B cell (primary cell): Measurements from ENCODE around the gene RAP2C. TPM values are rescaled to one million over a fixed set of nuclear protein-coding genes. Genes with fewer than 3 reads are reported as not detected.

ENCODE experiments used
- ATAC-seq: fragments of 200-7000 bp; cut with Tn5 transposase; one replicate; pipeline ENCODE4 v1.10.0; 2021; ENCODE audit warnings: low read depth, mild to moderate bottlenecking, moderate number of reproducible peaks, moderate library complexity
- CTCF ChIA-PET: fragments of 350-600 bp; sonication (Branson Sonifier 250); formaldehyde crosslinking; loops from one replicate; lab custom pipeline; 2021; ENCODE audit warnings: antibody characterized with exemption, inconsistent platforms; lab: Charles Lee
- POLR2A ChIA-PET: fragments of 350-600 bp; sonication (Branson Sonifier 250); formaldehyde crosslinking; loops from one replicate; lab custom pipeline; 2021; ENCODE audit warnings: antibody characterized with exemption; lab: Charles Lee
- DNase-seq: peaks from one replicate; pipeline ENCODE4 v3.0.0; 2013
- H2AFZ ChIP-seq: 2 replicates; pipeline ENCODE4 v1.6.1; 2012; ENCODE audit warnings: mild to moderate bottlenecking, low read depth, low read length; ENCODE audit not compliant: insufficient read depth, poor library complexity, severe bottlenecking
- H3K27ac ChIP-seq, 2 donors: 1 replicate in 1 of 2; 2 replicates in 1 of 2; pipeline ENCODE4 v1.5.1; 2012 to 2013; ENCODE audit warnings: low read length in 2 of 2, mild to moderate bottlenecking in 2 of 2, moderate library complexity in 1 of 2
- H3K27me3 ChIP-seq, 4 experiments: fragments of 200-600 bp in 1 of 4; sonication (generic) in 1 of 4; replicated peaks in 1 of 4; 1 replicate in 2 of 4; 2 replicates in 2 of 4; pipeline versions ENCODE4 v1.6.1 to v1.7.0; 2013 to 2016; ENCODE audit warnings: low read length in 3 of 4, mild to moderate bottlenecking in 2 of 4, mixed read lengths in 1 of 4, moderate library complexity in 1 of 4; ENCODE audit not compliant: insufficient read depth in 4 of 4, control insufficient read depth in 3 of 4; ENCODE audit errors: control extremely low read depth in 1 of 4
- H3K36me3 ChIP-seq, 2 experiments: replicated peaks in 1 of 2; 1 replicate in 1 of 2; 2 replicates in 1 of 2; pipeline versions ENCODE4 v1.6.1 to v1.7.1; 2013; ENCODE audit warnings: low read length in 1 of 2; ENCODE audit not compliant: insufficient read depth in 2 of 2, control insufficient read depth in 1 of 2; ENCODE audit errors: control extremely low read depth in 1 of 2, extremely low read depth in 1 of 2
- H3K4me1 ChIP-seq, 2 donors: fragments of 200-600 bp in 1 of 2; sonication (generic) in 1 of 2; 1 replicate in 1 of 2; 2 replicates in 1 of 2; pipeline versions ENCODE4 v1.5.1 to v1.6.1; 2013 to 2017; ENCODE audit warnings: low read length in 2 of 2; ENCODE audit not compliant: control insufficient read depth in 2 of 2, insufficient read depth in 2 of 2
- H3K4me2 ChIP-seq: replicated peaks from 2 replicates; pipeline ENCODE3; 2012; ENCODE audit warnings: mild to moderate bottlenecking, low read depth, low read length; ENCODE audit not compliant: poor library complexity, severe bottlenecking
- H3K4me3 ChIP-seq, 5 experiments: fragments of 200-600 bp in 1 of 5; sonication (generic) in 1 of 5; 1 replicate in 3 of 5; 2 replicates in 2 of 5; pipeline versions ENCODE4 v1.5.1 to v1.7.0; 2011 to 2016; ENCODE audit warnings: low read length in 4 of 5, mild to moderate bottlenecking in 4 of 5, low read depth in 2 of 5, control low read depth in 1 of 5, moderate library complexity in 1 of 5; ENCODE audit not compliant: insufficient read depth in 1 of 5; ENCODE audit errors: control extremely low read depth in 1 of 5, extremely low read depth in 1 of 5
- H3K79me2 ChIP-seq: fragments of 200-600 bp; sonication (generic); one replicate; pipeline ENCODE4 v1.6.0; 2016; ENCODE audit warnings: low read length; ENCODE audit not compliant: control insufficient read depth, insufficient read depth
- H3K9ac ChIP-seq: fragments of 200-600 bp; sonication (generic); 2 replicates; pipeline ENCODE4 v1.6.1; 2017; ENCODE audit warnings: mild to moderate bottlenecking, low read length, moderate library complexity
- H3K9me3 ChIP-seq, 3 donors: one replicate each; pipeline versions ENCODE4 v1.6.1 to v1.7.1; 2013; ENCODE audit warnings: low read length in 2 of 3; ENCODE audit not compliant: control insufficient read depth in 2 of 3, insufficient read depth in 1 of 3; ENCODE audit errors: control extremely low read depth in 1 of 3
- H4K20me1 ChIP-seq: 2 replicates; pipeline ENCODE4 v1.6.0; 2012; ENCODE audit warnings: mild to moderate bottlenecking, low read length; ENCODE audit not compliant: insufficient read depth, control insufficient read depth, poor library complexity, severe bottlenecking
- H3K27ac Mint-ChIP-seq: one replicate; pipeline ENCODE4 v1.8.0; 2021; ENCODE audit warnings: mixed read lengths
- H3K27me3 Mint-ChIP-seq: one replicate; pipeline ENCODE4 v1.8.0; 2021; ENCODE audit warnings: mixed read lengths
- H3K4me1 Mint-ChIP-seq: one replicate; pipeline ENCODE4 v1.8.0; 2021; ENCODE audit warnings: mixed read lengths
- H3K4me3 Mint-ChIP-seq: one replicate; pipeline ENCODE4 v1.8.0; 2021; ENCODE audit warnings: mixed read lengths
- H3K9me3 Mint-ChIP-seq: one replicate; pipeline ENCODE4 v1.8.0; 2022; ENCODE audit warnings: mixed read lengths; ENCODE audit not compliant: insufficient read depth
- EZH2 ChIP-seq: IDR thresholded peaks from 2 replicates; pipeline ENCODE4 v1.6.1; 2012; ENCODE audit warnings: borderline replicate concordance, low read depth, mild to moderate bottlenecking, moderate library complexity, low read length; ENCODE audit not compliant: insufficient read depth, poor library complexity, severe bottlenecking
- WGBS: methylation state at CpG from one replicate; pipeline ENCODE4 v1.1.5; 2013; ENCODE audit warnings: missing lambda C conversion rate; ENCODE audit not compliant: insufficient coverage; 5-methylcytosine and 5-hydroxymethylcytosine counted together
- intact Hi-C: fragments of 100-400 bp; cut with micrococcal nuclease; formaldehyde crosslinking; loops from one replicate; pipeline ENCODE4 v1.10.0; 2022
- polyA plus RNA-seq: library from polyadenylated mRNA; depleted of rRNA; stranded (reverse); fragments of >200 nt; gene quantifications from 2 replicates; pipeline ENCODE4 v1.2.3, GENCODE V29; 2012
- total RNA-seq, 2 donors: library from RNA; stranded (reverse); fragments of 120-200 nt in 1 of 2; gene quantifications; 1 replicate in 1 of 2; 2 replicates in 1 of 2; pipeline versions ENCODE4 v1.2.3 to v1.2.4, GENCODE V29; 2013 to 2022
- TF ChIP-seq, protein P1 (sequence below): fragments of 200-600 bp; IDR thresholded peaks from one replicate; pipeline ENCODE4 v1.8.0; 2022; ENCODE audit warnings: antibody characterized with exemption, mild to moderate bottlenecking

Gene RAP2C
- total and polyA plus RNA-seq, 2 donors (not counting 1 experiment from before 2014, with no cell fraction given): 23.2 to 46.0 TPM

DNA sequence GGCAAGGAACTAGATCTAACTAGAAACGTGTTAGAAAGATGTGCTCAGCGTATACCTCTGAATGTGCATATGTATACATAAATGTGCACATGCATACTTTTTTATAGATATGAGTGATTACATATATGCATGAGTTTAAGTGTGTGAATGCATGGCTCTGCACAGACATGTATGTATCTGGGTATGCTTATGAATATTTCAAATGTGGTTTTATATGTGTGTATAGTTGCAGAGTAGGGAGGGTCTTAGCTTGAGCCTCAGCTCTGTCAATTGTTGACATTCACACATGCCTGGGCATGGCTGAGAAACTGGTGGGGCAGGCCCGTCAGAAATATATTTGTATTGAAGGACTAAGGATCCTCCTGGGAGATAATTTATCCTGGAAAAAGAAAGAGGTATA is 31.1 kb downstream of the RAP2C start:
- Histone ChIP-seq H3K4me1 (no peaks in the 10 kb centered on the region), H3K27ac (no peak overlapping the region), H2AFZ (no peak overlapping the region), H3K36me3 (no peaks in the 10 kb centered on the region), H3K4me2 (no peak overlapping the region), H3K27me3 (no peaks in the 10 kb centered on the region), H3K9ac (no peak overlapping the region), H3K9me3 (peaks cover 0 to 2% (median 0%) of the 10 kb centered on the region in 3 donors), H4K20me1 (no peaks in the 10 kb centered on the region), H3K4me3 (no peak overlapping the region), H3K79me2 (no peaks in the 10 kb centered on the region)
- ChIA-PET CTCF (no interaction called here), POLR2A (no interaction called here)
- Mint-ChIP-seq H3K4me3 (no peak overlapping the region), H3K27ac (no peak overlapping the region), H3K4me1 (no peaks in the 10 kb centered on the region), H3K9me3 (no peaks in the 10 kb centered on the region), H3K27me3 (no peaks in the 10 kb centered on the region)
- TF ChIP-seq EZH2: no peak
- TF ChIP-seq, protein P1, sequence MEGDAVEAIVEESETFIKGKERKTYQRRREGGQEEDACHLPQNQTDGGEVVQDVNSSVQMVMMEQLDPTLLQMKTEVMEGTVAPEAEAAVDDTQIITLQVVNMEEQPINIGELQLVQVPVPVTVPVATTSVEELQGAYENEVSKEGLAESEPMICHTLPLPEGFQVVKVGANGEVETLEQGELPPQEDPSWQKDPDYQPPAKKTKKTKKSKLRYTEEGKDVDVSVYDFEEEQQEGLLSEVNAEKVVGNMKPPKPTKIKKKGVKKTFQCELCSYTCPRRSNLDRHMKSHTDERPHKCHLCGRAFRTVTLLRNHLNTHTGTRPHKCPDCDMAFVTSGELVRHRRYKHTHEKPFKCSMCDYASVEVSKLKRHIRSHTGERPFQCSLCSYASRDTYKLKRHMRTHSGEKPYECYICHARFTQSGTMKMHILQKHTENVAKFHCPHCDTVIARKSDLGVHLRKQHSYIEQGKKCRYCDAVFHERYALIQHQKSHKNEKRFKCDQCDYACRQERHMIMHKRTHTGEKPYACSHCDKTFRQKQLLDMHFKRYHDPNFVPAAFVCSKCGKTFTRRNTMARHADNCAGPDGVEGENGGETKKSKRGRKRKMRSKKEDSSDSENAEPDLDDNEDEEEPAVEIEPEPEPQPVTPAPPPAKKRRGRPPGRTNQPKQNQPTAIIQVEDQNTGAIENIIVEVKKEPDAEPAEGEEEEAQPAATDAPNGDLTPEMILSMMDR: no peak
- no CpG with 5 or more reads among the region's 3 CpGs for WGBS
- intact Hi-C loops: no loop called here
- ATAC-seq (no peak), DNase-seq (no peak)

GRCh38 chrX:132187451-132187850 is 31.8 kb downstream of the RAP2C start:
- Histone ChIP-seq H3K36me3 (no peaks in the 10 kb centered on the region), H3K27me3 (no peaks in the 10 kb centered on the region), H3K4me2 (no peak overlapping the region), H3K4me1 (no peaks in the 10 kb centered on the region), H3K79me2 (no peaks in the 10 kb centered on the region), H4K20me1 (no peaks in the 10 kb centered on the region), H2AFZ (no peak overlapping the region), H3K9me3 (peaks cover 0 to 2% (median 0%) of the 10 kb centered on the region in 3 donors), H3K27ac (no peak overlapping the region), H3K9ac (no peak overlapping the region), H3K4me3 (no peak overlapping the region)
- Mint-ChIP-seq H3K27ac (no peak overlapping the region), H3K27me3 (no peaks in the 10 kb centered on the region), H3K9me3 (no peaks in the 10 kb centered on the region), H3K4me3 (no peak overlapping the region), H3K4me1 (no peaks in the 10 kb centered on the region)
- POLR2A ChIA-PET: no interaction called here
- CTCF ChIA-PET: no interaction called here
- 74% methylated on average over 3 of the region's 4 CpGs for WGBS
- intact Hi-C loops: no loop called here
- TF ChIP-seq, protein P1: no peak
- no peak for TF ChIP-seq EZH2
- ATAC-seq (no peak), DNase-seq (no peak)
